ENCODE results near the gene ADAMTS4.

The ADAMTS4 gene

DNA sequence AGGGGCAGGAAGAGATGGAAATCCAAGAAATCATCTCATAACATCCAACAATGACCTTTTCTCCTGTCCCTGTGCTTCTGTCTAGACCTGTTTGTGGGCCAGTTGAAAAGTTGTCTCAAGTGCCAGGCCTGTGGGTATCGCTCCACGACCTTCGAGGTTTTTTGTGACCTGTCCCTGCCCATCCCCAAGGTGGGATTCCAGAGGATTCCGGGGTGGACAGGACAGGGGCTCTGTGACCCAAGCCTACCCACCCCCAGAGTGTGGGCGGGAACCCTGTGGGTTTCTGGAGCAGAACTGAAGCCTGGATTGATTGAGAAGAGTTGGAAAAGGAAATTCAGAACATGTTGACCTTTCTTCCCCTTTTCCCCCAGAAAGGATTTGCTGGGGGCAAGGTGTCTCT lies 35.1 kb downstream of the ADAMTS4 start:
- Histone ChIP-seq H3K9me3 (ENCODE audit: insufficient read depth, low read length) (no peaks in the 10 kb centered on the region), H3K79me2 (ENCODE audit: low read length) (peaks cover 14% of the 10 kb centered on the region), H3K4me3 (ENCODE audit: low read length) (no peak overlapping the region), H2AFZ (ENCODE audit: low read depth, low read length) (no peak overlapping the region), H3K4me1 (ENCODE audit: low read length) (peaks cover 23% of the 10 kb centered on the region), H4K20me1 (ENCODE audit: insufficient read depth, low read length) (no peaks in the 10 kb centered on the region), H3K27me3 (ENCODE audit: low read depth, low read length) (no peaks in the 10 kb centered on the region), H3K27ac (ENCODE audit: low read length) (no peak overlapping the region), H3K4me2 (ENCODE audit: low read length) (no peak overlapping the region), H3K36me3 (replicated peaks; ENCODE audit: low read depth, low read length) (peaks cover 24% of the 10 kb centered on the region), H3K9ac (ENCODE audit: low read length) (no peak overlapping the region)
- TF ChIP-seq, protein P1, sequence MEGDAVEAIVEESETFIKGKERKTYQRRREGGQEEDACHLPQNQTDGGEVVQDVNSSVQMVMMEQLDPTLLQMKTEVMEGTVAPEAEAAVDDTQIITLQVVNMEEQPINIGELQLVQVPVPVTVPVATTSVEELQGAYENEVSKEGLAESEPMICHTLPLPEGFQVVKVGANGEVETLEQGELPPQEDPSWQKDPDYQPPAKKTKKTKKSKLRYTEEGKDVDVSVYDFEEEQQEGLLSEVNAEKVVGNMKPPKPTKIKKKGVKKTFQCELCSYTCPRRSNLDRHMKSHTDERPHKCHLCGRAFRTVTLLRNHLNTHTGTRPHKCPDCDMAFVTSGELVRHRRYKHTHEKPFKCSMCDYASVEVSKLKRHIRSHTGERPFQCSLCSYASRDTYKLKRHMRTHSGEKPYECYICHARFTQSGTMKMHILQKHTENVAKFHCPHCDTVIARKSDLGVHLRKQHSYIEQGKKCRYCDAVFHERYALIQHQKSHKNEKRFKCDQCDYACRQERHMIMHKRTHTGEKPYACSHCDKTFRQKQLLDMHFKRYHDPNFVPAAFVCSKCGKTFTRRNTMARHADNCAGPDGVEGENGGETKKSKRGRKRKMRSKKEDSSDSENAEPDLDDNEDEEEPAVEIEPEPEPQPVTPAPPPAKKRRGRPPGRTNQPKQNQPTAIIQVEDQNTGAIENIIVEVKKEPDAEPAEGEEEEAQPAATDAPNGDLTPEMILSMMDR (IDR thresholded peaks at IDR 0.05; ENCODE audit: low read depth, low read length): no peak
- no peak for TF ChIP-seq EZH2phosphoT487 (IDR thresholded peaks at IDR 0.05; ENCODE audit: low read depth)

DNA sequence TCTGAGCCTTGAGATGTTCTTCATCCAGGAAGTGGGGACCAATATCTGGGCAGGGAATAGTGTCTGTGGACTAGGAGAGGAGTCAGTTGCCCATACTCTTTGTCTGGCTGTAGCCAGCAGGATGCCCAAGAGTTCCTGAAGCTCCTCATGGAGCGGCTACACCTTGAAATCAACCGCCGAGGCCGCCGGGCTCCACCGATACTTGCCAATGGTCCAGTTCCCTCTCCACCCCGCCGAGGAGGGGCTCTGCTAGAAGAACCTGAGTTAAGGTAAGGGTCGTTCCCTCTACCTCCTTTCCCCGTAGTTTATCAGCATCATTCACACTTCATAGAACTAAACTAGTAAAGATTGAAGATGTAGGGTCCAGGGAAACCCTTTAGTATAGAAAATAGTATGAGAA lies 36.0 kb downstream of the ADAMTS4 start:
- peaks cover 14% of the 10 kb centered on the region for H3K79me2 ChIP-seq (ENCODE audit: low read length)
- H3K9ac ChIP-seq (ENCODE audit: low read length): no peak overlapping the region
- no peak overlapping the region for H3K27ac ChIP-seq (ENCODE audit: low read length)

DNA sequence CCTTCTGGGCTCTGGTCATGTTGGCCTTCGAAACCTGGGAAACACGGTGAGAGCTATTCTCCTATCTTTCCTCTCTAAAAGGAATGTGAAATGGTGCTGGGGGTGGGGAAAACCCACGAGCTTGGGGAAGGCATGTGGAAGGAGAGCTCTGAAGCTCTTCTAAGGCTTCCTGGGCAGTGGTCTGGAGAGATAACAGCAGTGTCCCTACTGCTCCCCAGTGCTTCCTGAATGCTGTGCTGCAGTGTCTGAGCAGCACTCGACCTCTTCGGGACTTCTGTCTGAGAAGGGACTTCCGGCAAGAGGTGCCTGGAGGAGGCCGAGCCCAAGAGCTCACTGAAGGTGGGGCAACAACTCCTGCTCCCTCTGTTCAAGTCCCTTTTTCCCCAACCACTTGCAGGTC lies 36.8 kb downstream of the ADAMTS4 start:
- H3K27ac ChIP-seq (ENCODE audit: low read length): no peak overlapping the region
- peaks cover 24% of the 10 kb centered on the region for H3K4me1 ChIP-seq (ENCODE audit: low read length)
- H4K20me1 ChIP-seq (ENCODE audit: insufficient read depth, low read length): no peaks in the 10 kb centered on the region
- peaks cover 14% of the 10 kb centered on the region for H3K79me2 ChIP-seq (ENCODE audit: low read length)
- no peak overlapping the region for H2AFZ ChIP-seq (ENCODE audit: low read depth, low read length)
- H3K4me2 ChIP-seq (ENCODE audit: low read length): no peak overlapping the region
- no peaks in the 10 kb centered on the region for H3K9me3 ChIP-seq (ENCODE audit: insufficient read depth, low read length)
- TF ChIP-seq EZH2phosphoT487 (IDR thresholded peaks at IDR 0.05; ENCODE audit: low read depth): no peak
- TF ChIP-seq, protein P1 (IDR thresholded peaks at IDR 0.05; ENCODE audit: low read depth, low read length): no peak
- H3K27me3 ChIP-seq (ENCODE audit: low read depth, low read length): no peaks in the 10 kb centered on the region
- peaks cover 29% of the 10 kb centered on the region for H3K36me3 ChIP-seq (replicated peaks; ENCODE audit: low read depth, low read length)
- H3K9ac ChIP-seq (ENCODE audit: low read length): no peak overlapping the region
- no peak overlapping the region for H3K4me3 ChIP-seq (ENCODE audit: low read length)

More for the DNA sequence above, 36.0 kb downstream of the ADAMTS4 start:
- Histone ChIP-seq H3K4me1 (ENCODE audit: low read length) (peaks cover 27% of the 10 kb centered on the region), H3K4me2 (ENCODE audit: low read length) (no peak overlapping the region), H3K36me3 (replicated peaks; ENCODE audit: low read depth, low read length) (peaks cover 24% of the 10 kb centered on the region), H4K20me1 (ENCODE audit: insufficient read depth, low read length) (no peaks in the 10 kb centered on the region), H3K27me3 (ENCODE audit: low read depth, low read length) (no peaks in the 10 kb centered on the region), H2AFZ (ENCODE audit: low read depth, low read length) (no peak overlapping the region), H3K4me3 (ENCODE audit: low read length) (no peak overlapping the region), H3K9me3 (ENCODE audit: insufficient read depth, low read length) (no peaks in the 10 kb centered on the region)
- TF ChIP-seq EZH2phosphoT487 (IDR thresholded peaks at IDR 0.05; ENCODE audit: low read depth): no peak
- TF ChIP-seq, protein P1 (IDR thresholded peaks at IDR 0.05; ENCODE audit: low read depth, low read length): no peak

DNA sequence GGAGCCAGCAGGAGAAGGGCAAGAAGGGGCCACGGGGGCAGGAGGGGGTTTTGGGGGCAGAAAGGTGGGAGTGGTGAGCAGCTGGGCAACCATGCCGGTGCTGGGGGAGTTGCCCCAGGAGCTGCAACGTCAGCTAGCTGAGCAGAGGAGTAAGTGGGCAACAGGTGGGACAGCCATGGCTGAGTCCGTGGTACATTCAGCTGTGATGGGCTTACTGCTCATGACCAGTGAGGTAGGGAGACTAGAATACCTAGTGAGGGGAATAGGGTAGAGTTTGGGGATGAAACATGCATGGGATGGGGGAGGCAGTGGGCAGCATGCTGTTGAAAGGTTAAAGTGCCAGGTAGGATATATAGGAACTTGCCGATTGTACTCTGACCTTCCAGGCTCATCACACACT lies 37.2 kb downstream of the ADAMTS4 start:
- H3K36me3 ChIP-seq (replicated peaks; ENCODE audit: low read depth, low read length): peaks cover 29% of the 10 kb centered on the region
- peaks cover 14% of the 10 kb centered on the region for H3K79me2 ChIP-seq (ENCODE audit: low read length)
- no peak for TF ChIP-seq EZH2phosphoT487 (IDR thresholded peaks at IDR 0.05; ENCODE audit: low read depth)
- TF ChIP-seq, protein P1 (IDR thresholded peaks at IDR 0.05; ENCODE audit: low read depth, low read length): no peak
- no peaks in the 10 kb centered on the region for H3K27me3 ChIP-seq (ENCODE audit: low read depth, low read length)
- H3K9me3 ChIP-seq (ENCODE audit: insufficient read depth, low read length): no peaks in the 10 kb centered on the region
- no peak overlapping the region for H3K4me3 ChIP-seq (ENCODE audit: low read length)
- H3K9ac ChIP-seq (ENCODE audit: low read length): no peak overlapping the region
- no peak overlapping the region for H3K27ac ChIP-seq (ENCODE audit: low read length)
- no peak overlapping the region for H3K4me2 ChIP-seq (ENCODE audit: low read length)
- peaks cover 21% of the 10 kb centered on the region for H3K4me1 ChIP-seq (ENCODE audit: low read length)
- H4K20me1 ChIP-seq (ENCODE audit: insufficient read depth, low read length): no peaks in the 10 kb centered on the region
- H2AFZ ChIP-seq (ENCODE audit: low read depth, low read length): no peak overlapping the region

Measured in OCI-LY3 (cell line).